Heart right ventricle (tissue), 16 donors: ENCODE measurements around the gene MAL. TPM values are rescaled to one million over a fixed set of nuclear protein-coding genes. Genes with fewer than 3 reads are reported as not detected.

ENCODE experiments used
- ATAC-seq, 8 donors: fragments of 200-7000 bp; cut with Tn5 transposase; one replicate each; pipeline ENCODE4 v1.9.1; 2020; ENCODE audit warnings: mild to moderate bottlenecking in 8 of 8, moderate library complexity in 8 of 8, moderate number of reproducible peaks in 1 of 8
- DNase-seq, 2 donors: peaks; one replicate each; pipeline ENCODE4 v3.0.0-alpha.2; 2020
- H3K27ac ChIP-seq, 10 donors: fragments of 200-600 bp; sonication (generic) in 2 of 10; one replicate each; pipeline versions ENCODE4 v1.5.0 to v1.8.0; 2020 to 2022; ENCODE audit warnings: mild to moderate bottlenecking in 3 of 10
- H3K27me3 ChIP-seq, 7 donors: fragments of 200-600 bp; one replicate each; pipeline ENCODE4 v1.8.0; 2021 to 2022; ENCODE audit warnings: mild to moderate bottlenecking in 2 of 7
- H3K36me3 ChIP-seq, 9 donors: fragments of 200-600 bp; sonication (generic) in 1 of 9; one replicate each; pipeline versions ENCODE4 v1.5.0 to v1.8.0; 2020 to 2022; ENCODE audit warnings: mild to moderate bottlenecking in 2 of 9
- H3K4me1 ChIP-seq, 9 donors: fragments of 200-600 bp; sonication (generic) in 1 of 9; one replicate each; pipeline versions ENCODE4 v1.5.0 to v1.8.0; 2020 to 2022; ENCODE audit warnings: mild to moderate bottlenecking in 4 of 9
- H3K4me3 ChIP-seq, 10 donors: fragments of 200-600 bp; sonication (generic) in 2 of 10; one replicate each; pipeline versions ENCODE4 v1.5.0 to v1.8.0; 2020 to 2022; ENCODE audit warnings: mild to moderate bottlenecking in 7 of 10, moderate library complexity in 2 of 10
- H3K9me3 ChIP-seq, 11 donors: fragments of 200-600 bp in 10 of 11; sonication (generic) in 2 of 11; one replicate each; pipeline versions ENCODE4 v1.5.0 to v1.8.0; 2013 to 2022; ENCODE audit warnings: mild to moderate bottlenecking in 2 of 11, control low read depth in 1 of 11, moderate library complexity in 1 of 11
- CTCF ChIP-seq, 9 donors: fragments of 200-600 bp; sonication (generic) in 2 of 9; IDR thresholded peaks; one replicate each; pipeline versions ENCODE4 v1.5.0 to v1.8.0; 2021 to 2022; ENCODE audit warnings: antibody characterized with exemption in 9 of 9, mild to moderate bottlenecking in 5 of 9, moderate library complexity in 1 of 9
- WGBS, 2 donors: extraction: QIAGEN DNeasy Blood & Tissue Kit; methylation state at CpG; one replicate each; pipeline ENCODE4 v1.1.7; 2013; ENCODE audit warnings: inconsistent platforms in 1 of 2; 5-methylcytosine and 5-hydroxymethylcytosine counted together
- intact Hi-C, 10 donors: fragments of 100-400 bp; cut with DNase I; formaldehyde crosslinking; loops; one replicate each; pipeline versions ENCODE4 v1.11.1 to v1.14.2; 2022
- polyA plus RNA-seq, 2 donors: library from polyadenylated mRNA; stranded (reverse); fragments of 200-250 nt; gene quantifications; one replicate each; pipeline ENCODE4 v1.2.3, GENCODE V29; 2013
- total RNA-seq, 10 donors: library from RNA; stranded (reverse); fragmentation: NEBNext Ultra II Directional in 3 of 10; extraction: Animal tissue kit (Norgen Biotek cat#: 25700) in 3 of 10; gene quantifications; one replicate each; pipeline versions ENCODE4 v1.2.1 to v1.2.4, GENCODE V29; 2021 to 2023
- donor health status: Arrhythmogenic right ventricular cardiomyopathy.
- donor health status: ischemic (EF 13 %, LVEDD 7.1; RV severe dilation, severe dysfunction).
- donor health status: healthy with polysubstance abuse.
- donor health status: DM: no; HTN: yes; CAD: no.
- donor health status: DM: no; HTN: no; CAD: no.
- donor health status: ischemic (EF 25% LVEDD 6.9; RV normal size, moderate dysfunction).
- donor health status: ischemic (EF 25% LVEDD 5.7; RV mildly dilated, moderate dysfunction).
- donor health status: healthy.
- donor health status: DM: yes; HTN: yes; CAD: no.
- donor health status: Ischemic cardiomyopathy.
- donor health status: ischemic (EF 35%, LVEDD 5.7; RV mildly dilated, moderate dysfunction).
- donor health status: nonischemic (EF 11% LVEDD 7.7; RV severe dilation, severe dysfunction).
- donor health status: DM: yes; HTN: yes; CAD: no.
- donor health status: PGD.
- donor health status: ischemic (EF 29% LVEDD 5.4; RV normal size, mild dysfunction).
- donor health status: nonischemic (EF 23%, LVEDD 6.1; RV moderate dilation, normal function).

MAL gene
- total and polyA plus RNA-seq, 12 donors = 1.5 to 10.5 (median 3.6) TPM

GRCh38 chr2:95077861-95078603 lies 52.5 kb downstream of the MAL start:
- Histone ChIP-seq H3K4me1 (peaks cover 0 to 10% (median 9%) of the 10 kb centered on the region in 9 donors), H3K36me3 (no peaks in the 10 kb centered on the region), H3K27ac (no peak overlapping the region), H3K4me3 (no peak overlapping the region), H3K9me3 (no peaks in the 10 kb centered on the region), H3K27me3 (peaks cover 5 to 45% (median 43%) of the 10 kb centered on the region in 7 donors)
- no peak for TF ChIP-seq CTCF (IDR thresholded peaks at IDR 0.05)
- DNase-seq (no peak), ATAC-seq (no peak)
- intact Hi-C loops = loop anchor here in 2 of 10 donors (5.0 to 10.0 kb wide), 2 partner anchors 39 to 53 kb away; partner anchors contain the start of gene MAL (in 2 of the 2)
- WGBS, 2 donors = 71 to 78% methylated on average over 10 of the region's 10 CpGs

- peaks cover 0 to 10% (median 9%) of the 10 kb centered on the region in 9 donors for H3K4me1 ChIP-seq
- intact Hi-C loops = loop anchor here in 2 of 10 donors (5.0 to 10.0 kb wide), 2 partner anchors 38 to 54 kb away; partner anchors contain the start of gene MAL (in 2 of the 2)
- peaks cover 5 to 36% (median 32%) of the 10 kb centered on the region in 7 donors for H3K27me3 ChIP-seq
- TF ChIP-seq CTCF (IDR thresholded peaks at IDR 0.05) = no peak
- WGBS, 2 donors = 20 to 23% methylated on average over 7 of the region's 7 CpGs
- no peaks in the 10 kb centered on the region for H3K9me3 ChIP-seq
- no peak overlapping the region for H3K27ac ChIP-seq
- no peak overlapping the region for H3K4me3 ChIP-seq
- ATAC-seq = peak in 2 of 8 donors; percentile 30 to 31
- no peak for DNase-seq
- H3K36me3 ChIP-seq = no peaks in the 10 kb centered on the region
Observed at GRCh38 chr2:95079199-95079683, 53.7 kb downstream of the MAL start.

- 91 to 97% methylated on average over 2 of the region's 2 CpGs for WGBS, 2 donors
- Histone ChIP-seq H3K4me1 (no peaks in the 10 kb centered on the region), H3K36me3 (peaks cover 0 to 29% (median 22%) of the 10 kb centered on the region in 9 donors), H3K27me3 (peaks cover 0 to 7% (median under 1%) of the 10 kb centered on the region in 7 donors), H3K4me3 (no peak overlapping the region), H3K27ac (no peak overlapping the region), H3K9me3 (no peaks in the 10 kb centered on the region)
- intact Hi-C loops = no loop called here
- TF ChIP-seq CTCF (IDR thresholded peaks at IDR 0.05) = no peak
- no peak for DNase-seq
- no peak for ATAC-seq
Observed at GRCh38 chr2:95082477-95082876, 57.0 kb downstream of the MAL start.

GRCh38 chr2:95086017-95086416 lies 60.5 kb downstream of the MAL start:
- DNase-seq (no peak), ATAC-seq (no peak)
- Histone ChIP-seq H3K36me3 (peaks cover 0 to 63% (median 44%) of the 10 kb centered on the region in 9 donors), H3K4me1 (no peaks in the 10 kb centered on the region), H3K27me3 (no peaks in the 10 kb centered on the region), H3K27ac (no peak overlapping the region), H3K9me3 (no peaks in the 10 kb centered on the region), H3K4me3 (no peak overlapping the region)
- no peak for TF ChIP-seq CTCF (IDR thresholded peaks at IDR 0.05)
- intact Hi-C loops = no loop called here
- 100% methylated on average over 1 of the region's 1 CpG for WGBS, 2 donors
